IgD-negative memory B cell (primary cell): ENCODE measurements around the gene SMIM14. TPM values are rescaled to one million over a fixed set of nuclear protein-coding genes. Genes with fewer than 3 reads are reported as not detected.

Experiments used
- H3K27ac Mint-ChIP-seq, 3 donors: one replicate each; pipeline ENCODE4 v1.8.0; 2020 to 2022; ENCODE audit warnings: mild to moderate bottlenecking in 3 of 3, mixed read lengths in 3 of 3, moderate library complexity in 1 of 3
- H3K27me3 Mint-ChIP-seq: one replicate; pipeline ENCODE4 v1.8.0; 2021; ENCODE audit warnings: mixed read lengths
- H3K36me3 Mint-ChIP-seq: one replicate; pipeline ENCODE4 v1.8.0; 2020; ENCODE audit warnings: mild to moderate bottlenecking, mixed read lengths
- H3K4me1 Mint-ChIP-seq, 3 donors: one replicate each; pipeline ENCODE4 v1.8.0; 2020 to 2022; ENCODE audit warnings: mixed read lengths in 3 of 3, mild to moderate bottlenecking in 1 of 3
- H3K4me3 Mint-ChIP-seq, 4 donors: one replicate each; pipeline ENCODE4 v1.8.0; 2020 to 2022; ENCODE audit warnings: mild to moderate bottlenecking in 4 of 4, mixed read lengths in 4 of 4, moderate library complexity in 3 of 4
- H3K9me3 Mint-ChIP-seq, 3 donors: one replicate each; pipeline ENCODE4 v1.8.0; 2020 to 2021; ENCODE audit warnings: mixed read lengths in 3 of 3, mild to moderate bottlenecking in 1 of 3
- polyA plus RNA-seq: library from polyadenylated mRNA; unstranded; fragments of 300-500 nt; fragmentation: Illumina TruSeq; gene quantifications from one replicate; pipeline ENCODE4 v1.2.3, GENCODE V29; 2021

The SMIM14 gene
- polyA plus RNA-seq, 1 donor from 2014 or later, result 189 TPM

- no peaks in the 10 kb centered on the region for H3K9me3 Mint-ChIP-seq
- H3K36me3 Mint-ChIP-seq, result peaks cover 10% of the 10 kb centered on the region
- no peaks in the 10 kb centered on the region for H3K27me3 Mint-ChIP-seq
- no peak overlapping the region for H3K4me3 Mint-ChIP-seq
- H3K4me1 Mint-ChIP-seq, result no peaks in the 10 kb centered on the region
- no peak overlapping the region for H3K27ac Mint-ChIP-seq
Measured at GRCh38 chr4:39497909-39498726, 140.5 kb downstream of the SMIM14 start.

Other genes starting within 250 kb of the SMIM14 start
- gene KLB, start 231.9 kb downstream of the SMIM14 start, polyA plus RNA-seq, result 0.09 TPM
- gene RPL9, start 179.9 kb downstream of the SMIM14 start, polyA plus RNA-seq, result 2,424 TPM
- gene LIAS, start 179.8 kb downstream of the SMIM14 start, polyA plus RNA-seq, result 11.1 TPM
- 20.0 TPM for gene UGDH, start 111.4 kb downstream of the SMIM14 start, polyA plus RNA-seq
- gene UBE2K, start 59.3 kb upstream of the SMIM14 start, polyA plus RNA-seq, result 87.5 TPM